HFFc6 (cell line): ENCODE results near the gene NUBP2. TPM values are rescaled to one million over a fixed set of nuclear protein-coding genes. Genes with fewer than 3 reads are reported as not detected.

Experiments used
- DNase-seq: peaks from one replicate; pipeline ENCODE4 v3.0.0-alpha.2; 2018
- H3K27ac Mint-ChIP-seq: 2 replicates; pipeline ENCODE4 v1.8.0; 2020; ENCODE audit warnings: mild to moderate bottlenecking, mixed read lengths
- H3K27me3 Mint-ChIP-seq: 2 replicates; pipeline ENCODE4 v1.8.0; 2021; ENCODE audit warnings: mild to moderate bottlenecking, moderate library complexity, mixed read lengths; ENCODE audit not compliant: insufficient read depth
- H3K36me3 Mint-ChIP-seq: 2 replicates; pipeline ENCODE4 v1.8.0; 2021; ENCODE audit warnings: low read depth, mixed read lengths
- H3K4me1 Mint-ChIP-seq: 2 replicates; pipeline ENCODE4 v1.8.0; 2020; ENCODE audit warnings: low read depth, mixed read lengths
- H3K4me3 Mint-ChIP-seq: 2 replicates; pipeline ENCODE4 v1.8.0; 2020; ENCODE audit warnings: mild to moderate bottlenecking, moderate library complexity, mixed read lengths
- H3K9me3 Mint-ChIP-seq: 2 replicates; pipeline ENCODE4 v1.8.0; 2020; ENCODE audit warnings: mild to moderate bottlenecking, mixed read lengths
- total RNA-seq, 6 experiments: library from RNA; stranded (reverse); fragmentation: NEBNext Ultra II Directional; extraction: Animal tissue kit (Norgen Biotek cat#: 25700); gene quantifications; 2 replicates in 1 of 6; 3 replicates in 5 of 6; pipeline ENCODE4 v1.2.3, GENCODE V29; 2021
- TF ChIP-seq, protein P1 (sequence below): fragments of 200-600 bp; sonication (generic); IDR thresholded peaks from 2 replicates; pipeline ENCODE4 v1.5.0; 2021; ENCODE audit warnings: antibody characterized with exemption, mild to moderate bottlenecking

NUBP2 gene
- total RNA-seq, 6 experiments from 2014 or later = 41.5 to 53.8 (median 43.5) TPM

DNA sequence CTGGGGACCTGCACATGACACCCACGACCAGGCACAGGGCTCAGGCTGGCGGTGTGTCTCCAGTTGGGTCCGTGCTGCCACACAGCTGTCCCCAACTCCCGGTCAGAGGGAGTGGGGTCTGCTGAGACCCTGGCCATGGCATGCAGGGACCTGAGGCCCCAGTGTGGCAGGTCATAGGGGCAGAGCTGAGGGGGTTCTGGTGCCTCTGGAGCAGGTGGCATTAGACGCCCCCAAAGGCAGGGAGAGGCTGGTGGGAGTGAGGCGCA is 4.2 kb downstream of the NUBP2 start:
- Mint-ChIP-seq H3K4me3 (no peak overlapping the region), H3K27me3 (peaks cover 6% of the 10 kb centered on the region), H3K36me3 (peaks cover 4% of the 10 kb centered on the region; the same call in 1 of the 2 replicates), H3K9me3 (no peaks in the 10 kb centered on the region), H3K27ac (no peak overlapping the region), H3K4me1 (peaks cover 5% of the 10 kb centered on the region; the same call in 1 of the 2 replicates)
- no peak for DNase-seq
- TF ChIP-seq, protein P1, sequence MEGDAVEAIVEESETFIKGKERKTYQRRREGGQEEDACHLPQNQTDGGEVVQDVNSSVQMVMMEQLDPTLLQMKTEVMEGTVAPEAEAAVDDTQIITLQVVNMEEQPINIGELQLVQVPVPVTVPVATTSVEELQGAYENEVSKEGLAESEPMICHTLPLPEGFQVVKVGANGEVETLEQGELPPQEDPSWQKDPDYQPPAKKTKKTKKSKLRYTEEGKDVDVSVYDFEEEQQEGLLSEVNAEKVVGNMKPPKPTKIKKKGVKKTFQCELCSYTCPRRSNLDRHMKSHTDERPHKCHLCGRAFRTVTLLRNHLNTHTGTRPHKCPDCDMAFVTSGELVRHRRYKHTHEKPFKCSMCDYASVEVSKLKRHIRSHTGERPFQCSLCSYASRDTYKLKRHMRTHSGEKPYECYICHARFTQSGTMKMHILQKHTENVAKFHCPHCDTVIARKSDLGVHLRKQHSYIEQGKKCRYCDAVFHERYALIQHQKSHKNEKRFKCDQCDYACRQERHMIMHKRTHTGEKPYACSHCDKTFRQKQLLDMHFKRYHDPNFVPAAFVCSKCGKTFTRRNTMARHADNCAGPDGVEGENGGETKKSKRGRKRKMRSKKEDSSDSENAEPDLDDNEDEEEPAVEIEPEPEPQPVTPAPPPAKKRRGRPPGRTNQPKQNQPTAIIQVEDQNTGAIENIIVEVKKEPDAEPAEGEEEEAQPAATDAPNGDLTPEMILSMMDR = no peak

DNA sequence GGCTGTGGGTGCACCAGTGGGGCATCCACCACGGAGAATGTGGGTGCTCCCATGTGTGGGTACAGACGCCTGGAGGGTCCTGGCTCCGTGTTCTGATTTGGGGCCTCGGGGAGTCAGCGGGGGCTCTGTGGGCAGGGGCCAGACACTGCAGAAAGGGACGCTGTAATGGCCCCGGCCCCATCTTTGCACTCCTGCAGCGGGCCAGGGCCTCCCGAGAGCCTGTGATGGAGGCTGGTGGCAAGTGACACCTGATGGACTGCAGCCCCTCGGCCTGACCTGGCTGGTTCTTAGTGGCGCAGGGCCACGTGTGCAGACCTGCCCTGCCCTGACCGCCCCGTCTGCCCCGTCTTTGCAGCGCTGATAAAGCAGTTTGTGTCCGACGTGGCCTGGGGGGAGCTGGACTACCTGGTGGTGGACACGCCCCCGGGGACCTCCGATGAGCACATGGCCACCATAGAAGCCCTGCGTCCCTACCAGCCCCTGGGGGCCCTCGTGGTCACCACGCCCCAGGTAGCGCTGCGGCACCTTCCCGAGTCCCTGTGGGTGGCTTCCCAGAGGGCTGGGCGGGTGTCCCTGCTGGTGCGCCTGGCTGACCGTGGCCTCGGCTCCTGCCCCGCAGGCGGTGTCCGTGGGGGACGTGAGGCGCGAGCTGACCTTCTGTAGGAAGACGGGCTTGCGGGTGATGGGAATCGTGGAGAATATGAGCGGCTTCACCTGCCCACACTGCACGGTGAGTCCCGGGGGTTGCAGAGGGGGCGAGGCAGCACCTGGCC is 4.7 kb downstream of the NUBP2 start:
- Mint-ChIP-seq H3K9me3 (no peaks in the 10 kb centered on the region), H3K4me3 (no peak overlapping the region), H3K27ac (no peak overlapping the region), H3K36me3 (peaks cover 4% of the 10 kb centered on the region; the same call in 1 of the 2 replicates), H3K27me3 (peaks cover 4% of the 10 kb centered on the region), H3K4me1 (peaks cover 5% of the 10 kb centered on the region; the same call in 1 of the 2 replicates)
- TF ChIP-seq, protein P1 = no peak
- DNase-seq = no peak

DNA sequence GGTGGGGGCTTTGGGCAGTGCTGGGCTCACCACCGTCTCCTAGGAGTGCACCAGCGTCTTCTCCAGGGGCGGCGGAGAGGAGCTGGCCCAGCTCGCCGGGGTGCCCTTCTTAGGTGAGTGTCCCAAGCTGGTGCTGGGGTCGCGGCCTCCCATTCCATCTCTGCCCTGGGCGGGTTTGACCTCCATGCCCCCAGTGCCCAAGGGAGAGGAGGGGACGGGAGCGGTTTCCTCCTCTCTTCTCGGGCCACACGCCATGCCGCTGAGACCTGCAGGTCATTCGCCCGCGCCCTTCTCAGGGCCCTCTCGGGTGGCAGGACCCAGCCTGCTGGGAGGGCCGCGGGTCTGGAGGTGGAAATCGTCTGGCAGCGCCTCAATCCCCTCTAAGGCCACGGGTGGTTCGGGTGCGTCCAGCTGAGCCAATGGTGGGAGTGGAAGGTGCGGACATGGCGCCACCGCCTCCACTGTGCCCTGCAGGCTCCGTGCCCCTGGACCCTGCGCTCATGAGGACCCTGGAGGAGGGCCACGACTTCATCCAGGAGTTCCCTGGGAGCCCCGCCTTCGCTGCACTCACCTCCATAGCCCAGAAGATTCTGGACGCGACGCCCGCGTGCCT is 5.4 kb downstream of the NUBP2 start:
- peaks cover 4% of the 10 kb centered on the region; the same call in 1 of the 2 replicates for H3K4me1 Mint-ChIP-seq
- peaks cover 4% of the 10 kb centered on the region; the same call in 1 of the 2 replicates for H3K36me3 Mint-ChIP-seq
- H3K27me3 Mint-ChIP-seq = peaks cover 2% of the 10 kb centered on the region; the same call in 1 of the 2 replicates
- H3K4me3 Mint-ChIP-seq = no peak overlapping the region
- H3K9me3 Mint-ChIP-seq = no peaks in the 10 kb centered on the region
- DNase-seq = no peak
- TF ChIP-seq, protein P1 = no peak
- no peak overlapping the region for H3K27ac Mint-ChIP-seq

DNA sequence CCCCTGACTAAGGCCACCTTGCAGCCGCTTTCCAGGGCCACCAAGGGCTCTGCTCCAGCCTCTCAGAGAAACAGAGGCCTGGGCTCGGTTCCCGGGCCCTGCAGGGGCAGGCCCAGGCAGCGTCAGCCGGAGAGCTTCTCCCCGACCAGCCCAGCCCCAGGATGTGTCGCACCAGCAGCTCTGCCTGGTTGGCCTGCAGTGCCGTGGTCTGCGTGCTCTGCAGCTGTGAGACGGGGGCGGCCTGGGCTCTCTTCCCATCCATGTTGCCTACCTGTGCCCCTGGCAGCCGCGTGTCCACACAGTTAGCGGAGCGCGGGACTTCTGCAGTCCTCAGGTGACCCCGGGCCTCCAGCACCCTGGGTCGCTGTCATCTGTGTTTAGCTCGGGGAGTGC is 5.9 kb downstream of the NUBP2 start:
- TF ChIP-seq, protein P1 = no peak
- no peaks in the 10 kb centered on the region for H3K9me3 Mint-ChIP-seq
- H3K27ac Mint-ChIP-seq = no peak overlapping the region
- H3K4me1 Mint-ChIP-seq = no peaks in the 10 kb centered on the region
- peaks cover 2% of the 10 kb centered on the region; the same call in 1 of the 2 replicates for H3K27me3 Mint-ChIP-seq
- DNase-seq = no peak
- H3K36me3 Mint-ChIP-seq = peaks cover 4% of the 10 kb centered on the region; the same call in 1 of the 2 replicates
- no peak overlapping the region for H3K4me3 Mint-ChIP-seq

DNA sequence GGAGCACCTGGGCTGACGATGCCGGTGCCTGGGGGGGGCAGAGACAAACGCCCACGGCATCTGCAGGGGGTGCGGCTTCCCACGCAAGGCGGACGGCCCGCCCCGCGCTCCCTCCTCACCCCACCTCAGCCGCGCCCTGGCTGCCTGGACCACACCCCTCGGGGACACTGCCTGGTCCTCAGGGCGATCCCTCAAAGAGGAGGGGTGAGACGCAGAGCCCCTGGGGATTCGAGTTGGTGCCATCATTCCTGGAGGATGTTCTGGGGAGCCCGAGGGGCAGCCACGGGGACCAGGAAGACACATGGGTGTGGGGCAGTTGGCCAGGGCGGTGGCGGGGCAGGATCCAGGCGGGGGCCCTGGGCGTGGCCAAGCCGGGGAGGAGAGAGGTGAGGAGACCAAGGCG is 6.9 kb downstream of the NUBP2 start:
- peaks cover 2% of the 10 kb centered on the region; the same call in 1 of the 2 replicates for H3K27me3 Mint-ChIP-seq
- no peak overlapping the region for H3K27ac Mint-ChIP-seq
- no peak overlapping the region for H3K4me3 Mint-ChIP-seq
- no peaks in the 10 kb centered on the region for H3K9me3 Mint-ChIP-seq
- TF ChIP-seq, protein P1 = no peak
- peaks cover 4% of the 10 kb centered on the region; the same call in 1 of the 2 replicates for H3K36me3 Mint-ChIP-seq
- H3K4me1 Mint-ChIP-seq = no peaks in the 10 kb centered on the region
- no peak for DNase-seq
